Activated CD4-positive, alpha-beta T cell treated with anti-CD3 and anti-CD28 coated beads for 36 hours (primary cell): ENCODE data around the gene CACNA2D3. TPM values are rescaled to one million over a fixed set of nuclear protein-coding genes. Genes with fewer than 3 reads are reported as not detected.
"Not testable (repeated sequence)": the region's sequence is repeated elsewhere in the genome, so short reads cannot be mapped to it uniquely, and the experiment has no call there.

Experiments
- ATAC-seq: fragments of 200-7000 bp; cut with Tn5 transposase; one replicate; pipeline ENCODE4 v1.10.0; 2021; ENCODE audit warnings: mild to moderate bottlenecking, moderate library complexity
- CTCF ChIA-PET: fragments of 350-600 bp; sonication (Branson Sonifier 250); formaldehyde crosslinking; loops from one replicate; lab custom pipeline; 2021; ENCODE audit warnings: antibody characterized with exemption; lab: Charles Lee
- POLR2A ChIA-PET: fragments of 350-600 bp; sonication (Branson Sonifier 250); formaldehyde crosslinking; loops from one replicate; lab custom pipeline; 2021; ENCODE audit warnings: antibody characterized with exemption, inconsistent platforms; lab: Charles Lee
- DNase-seq: peaks from one replicate; pipeline ENCODE4 v3.0.0-alpha.2; 2020
- H3K27ac Mint-ChIP-seq: one replicate; pipeline ENCODE4 v1.8.0; 2021; ENCODE audit warnings: mixed read lengths
- H3K27me3 Mint-ChIP-seq: one replicate; pipeline ENCODE4 v1.8.0; 2021; ENCODE audit warnings: mixed read lengths
- H3K36me3 Mint-ChIP-seq: one replicate; pipeline ENCODE4 v1.8.0; 2021; ENCODE audit warnings: low read depth, mixed read lengths
- H3K4me1 Mint-ChIP-seq: one replicate; pipeline ENCODE4 v1.8.0; 2021; ENCODE audit warnings: mixed read lengths
- H3K4me3 Mint-ChIP-seq: one replicate; pipeline ENCODE4 v1.8.0; 2021; ENCODE audit warnings: mild to moderate bottlenecking, moderate library complexity, mixed read lengths
- H3K9me3 Mint-ChIP-seq: one replicate; pipeline ENCODE4 v1.8.0; 2021; ENCODE audit warnings: low read depth, mixed read lengths
- intact Hi-C, 2 experiments: fragments of 100-400 bp; cut with DNase I in 1 of 2; cut with micrococcal nuclease in 1 of 2; formaldehyde crosslinking; loops; one replicate each; pipeline versions ENCODE4 v1.14.2 to v1.15.1; 2022 to 2024; cut with DNase I, micrococcal nuclease
- total RNA-seq, 2 experiments: library from RNA; stranded (reverse); gene quantifications; one replicate each; pipeline ENCODE4 v1.2.3, GENCODE V29; 2021

Gene CACNA2D3
- total RNA-seq, 2 experiments from 2014 or later = not detected

GRCh38 chr3:54963641-54964040 lies 841.3 kb downstream of the CACNA2D3 start:
- Mint-ChIP-seq H3K4me1 (no peaks in the 10 kb centered on the region), H3K27ac (no peak overlapping the region), H3K9me3 (no peaks in the 10 kb centered on the region), H3K36me3 (no peaks in the 10 kb centered on the region), H3K4me3 (no peak overlapping the region), H3K27me3 (no peaks in the 10 kb centered on the region)
- intact Hi-C loops = no loop called here
- ATAC-seq (no peak), DNase-seq (no peak)
- CTCF ChIA-PET = no interaction called here
- POLR2A ChIA-PET = no interaction called here

DNA sequence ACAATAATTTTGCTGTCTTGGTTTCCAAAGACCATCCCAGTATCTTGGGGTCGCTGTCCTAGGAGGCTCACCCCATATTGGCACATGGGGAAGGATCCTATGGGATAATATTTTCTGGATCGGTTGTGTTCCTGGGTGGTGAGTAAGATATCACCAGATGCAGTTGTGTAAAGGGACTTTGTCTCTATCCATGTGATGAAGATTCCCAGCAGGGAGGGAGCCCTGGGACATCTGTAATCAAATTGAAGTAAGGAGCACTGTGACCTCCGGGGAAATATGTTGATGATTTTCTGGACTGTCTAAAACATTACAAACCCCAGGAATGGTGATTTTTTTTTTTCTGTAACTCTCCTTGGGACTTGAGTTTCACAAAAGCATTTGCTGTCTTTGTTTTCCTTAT lies 841.7 kb downstream of the CACNA2D3 start:
- H3K36me3 Mint-ChIP-seq = no peaks in the 10 kb centered on the region
- H3K27me3 Mint-ChIP-seq = no peaks in the 10 kb centered on the region
- CTCF ChIA-PET = no interaction called here
- POLR2A ChIA-PET = no interaction called here
- no peaks in the 10 kb centered on the region for H3K4me1 Mint-ChIP-seq
- no peak overlapping the region for H3K27ac Mint-ChIP-seq
- no peak for DNase-seq
- no peak for ATAC-seq
- intact Hi-C loops = no loop called here
- no peak overlapping the region for H3K4me3 Mint-ChIP-seq
- no peaks in the 10 kb centered on the region for H3K9me3 Mint-ChIP-seq

- POLR2A ChIA-PET = no interaction called here
Measured at GRCh38 chr3:54965746-54966145, 843.4 kb downstream of the CACNA2D3 start.

GRCh38 chr3:54966979-54967378 lies 844.6 kb downstream of the CACNA2D3 start:
- no peak overlapping the region for H3K27ac Mint-ChIP-seq
- no peak overlapping the region for H3K4me3 Mint-ChIP-seq
- H3K36me3 Mint-ChIP-seq = no peaks in the 10 kb centered on the region
- ATAC-seq (no peak), DNase-seq (no peak)
- peaks cover 4% of the 10 kb centered on the region for H3K9me3 Mint-ChIP-seq
- intact Hi-C loops = no loop called here
- ChIA-PET CTCF (no interaction called here), POLR2A (no interaction called here)
- no peaks in the 10 kb centered on the region for H3K27me3 Mint-ChIP-seq
- no peaks in the 10 kb centered on the region for H3K4me1 Mint-ChIP-seq

More at GRCh38 chr3:54965746-54966145, 843.4 kb downstream of the CACNA2D3 start:
- Mint-ChIP-seq H3K4me3 (no peak overlapping the region), H3K4me1 (no peaks in the 10 kb centered on the region), H3K9me3 (no peaks in the 10 kb centered on the region), H3K27me3 (no peaks in the 10 kb centered on the region), H3K36me3 (no peaks in the 10 kb centered on the region), H3K27ac (no peak overlapping the region)
- no peak for DNase-seq
- intact Hi-C loops = no loop called here
- CTCF ChIA-PET = interaction anchor here (0.7 kb wide), 1 partner anchor 288 kb away, joined by 4 read pairs; no protein-coding TSS in a partner anchor
- ATAC-seq = no peak

DNA sequence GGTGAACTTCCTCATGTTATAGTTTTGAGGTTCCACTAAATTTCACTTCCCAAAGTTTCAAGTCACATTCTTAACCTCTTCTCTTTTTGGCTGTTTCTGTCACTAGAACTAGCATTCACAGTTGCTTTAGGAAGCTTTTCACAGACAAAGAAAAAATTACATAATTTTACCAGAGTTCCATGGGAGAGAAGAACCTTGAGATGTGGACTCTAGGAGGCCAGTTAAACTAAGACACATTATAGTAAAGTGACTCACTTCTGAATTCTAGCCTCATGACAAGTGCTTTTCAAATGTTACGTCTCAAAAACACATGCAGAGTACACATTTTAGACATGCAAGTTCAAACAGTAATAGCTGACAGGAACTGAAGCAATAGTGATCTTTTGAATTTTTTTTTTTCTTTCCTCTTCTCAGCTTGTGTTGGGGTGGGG lies 845.4 kb downstream of the CACNA2D3 start:
- DNase-seq = no peak
- ATAC-seq = no peak
- no peaks in the 10 kb centered on the region for H3K27me3 Mint-ChIP-seq
- peaks cover 4% of the 10 kb centered on the region for H3K9me3 Mint-ChIP-seq
- ChIA-PET CTCF (no interaction called here), POLR2A (no interaction called here)
- no peaks in the 10 kb centered on the region for H3K36me3 Mint-ChIP-seq
- no peaks in the 10 kb centered on the region for H3K4me1 Mint-ChIP-seq
- intact Hi-C loops = no loop called here
- H3K27ac Mint-ChIP-seq = no peak overlapping the region
- H3K4me3 Mint-ChIP-seq = no peak overlapping the region

- ATAC-seq (no peak), DNase-seq (no peak)
- CTCF ChIA-PET = no interaction called here
- H3K27me3 Mint-ChIP-seq = no peaks in the 10 kb centered on the region
- POLR2A ChIA-PET = no interaction called here
- intact Hi-C loops = no loop called here
- peaks cover 4% of the 10 kb centered on the region for H3K9me3 Mint-ChIP-seq
- H3K36me3 Mint-ChIP-seq = no peaks in the 10 kb centered on the region
- H3K27ac Mint-ChIP-seq = no peak overlapping the region
- no peak overlapping the region for H3K4me3 Mint-ChIP-seq
- H3K4me1 Mint-ChIP-seq = no peaks in the 10 kb centered on the region
Measured at GRCh38 chr3:54968546-54969172, 846.3 kb downstream of the CACNA2D3 start.

DNA sequence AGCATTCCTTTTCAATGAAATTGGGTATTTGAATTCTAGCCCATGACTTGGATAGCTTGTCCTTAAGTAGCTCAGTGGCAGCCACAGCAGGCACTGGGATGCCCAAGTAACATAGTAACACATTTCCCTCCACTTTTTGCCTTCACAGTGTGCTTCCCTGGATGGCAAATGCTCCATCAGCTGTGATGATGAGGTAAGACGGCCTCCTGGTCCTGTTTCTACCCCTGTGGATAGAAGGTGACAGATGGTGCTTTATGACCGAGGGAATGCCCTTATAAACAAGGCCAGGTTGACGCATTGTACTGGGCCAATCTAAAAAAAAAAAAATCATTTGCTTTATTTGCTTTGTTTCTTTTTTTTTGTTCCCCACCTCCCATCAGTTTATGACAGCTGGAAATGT lies 847.3 kb downstream of the CACNA2D3 start:
- ChIA-PET CTCF (no interaction called here), POLR2A (no interaction called here)
- H3K4me1 Mint-ChIP-seq = no peaks in the 10 kb centered on the region
- intact Hi-C loops = no loop called here
- no peak overlapping the region for H3K27ac Mint-ChIP-seq
- ATAC-seq (no peak), DNase-seq (no peak)
- H3K4me3 Mint-ChIP-seq = no peak overlapping the region
- no peaks in the 10 kb centered on the region for H3K27me3 Mint-ChIP-seq
- H3K36me3 Mint-ChIP-seq = no peaks in the 10 kb centered on the region
- peaks cover 4% of the 10 kb centered on the region for H3K9me3 Mint-ChIP-seq

DNA sequence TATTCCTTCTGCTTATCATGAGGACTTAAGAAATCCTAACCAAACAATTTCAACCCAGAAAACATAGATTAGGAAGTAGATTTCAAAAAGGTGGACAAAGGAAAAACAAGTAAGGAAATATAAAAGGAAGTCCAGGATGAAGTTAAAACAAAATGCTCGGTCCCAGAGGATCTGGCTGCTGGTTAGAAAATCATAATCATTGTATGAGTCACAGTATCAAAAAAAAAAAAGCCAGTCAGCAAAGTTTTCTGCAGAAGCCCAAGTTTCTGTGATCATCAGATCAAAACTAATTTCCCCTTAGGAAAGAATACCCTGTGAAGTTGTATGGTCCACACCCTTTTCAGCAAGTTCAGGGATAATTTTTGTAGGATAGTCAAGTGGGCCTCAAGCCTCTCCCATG lies 848.5 kb downstream of the CACNA2D3 start:
- DNase-seq (no peak), ATAC-seq (no peak)
- Mint-ChIP-seq H3K9me3 (peaks cover 4% of the 10 kb centered on the region), H3K27me3 (no peaks in the 10 kb centered on the region), H3K4me3 (no peak overlapping the region), H3K36me3 (no peaks in the 10 kb centered on the region), H3K4me1 (no peaks in the 10 kb centered on the region), H3K27ac (no peak overlapping the region)
- intact Hi-C loops = no loop called here
- CTCF ChIA-PET = no interaction called here
- POLR2A ChIA-PET = no interaction called here

DNA sequence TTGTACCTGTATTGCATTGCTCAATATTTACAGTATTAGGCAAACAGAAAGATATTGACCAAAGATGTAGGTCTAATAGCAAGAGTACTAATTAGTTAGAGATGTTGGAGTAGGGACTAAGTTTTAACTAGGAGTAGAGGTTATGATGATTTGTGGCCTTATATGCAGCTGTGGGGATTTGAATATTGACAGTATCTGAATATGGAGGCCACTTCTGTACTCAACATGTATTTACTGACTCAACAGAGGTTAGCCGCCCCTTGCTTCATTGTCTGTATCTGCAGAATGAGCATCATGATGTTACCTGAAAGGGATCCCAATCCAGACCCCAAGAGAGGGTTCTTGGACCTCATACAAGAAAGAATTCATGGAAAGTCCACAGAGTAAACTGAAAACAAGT lies 855.1 kb downstream of the CACNA2D3 start:
- Mint-ChIP-seq H3K36me3 (no peaks in the 10 kb centered on the region), H3K27me3 (no peaks in the 10 kb centered on the region), H3K9me3 (peaks cover 5% of the 10 kb centered on the region), H3K4me1 (no peaks in the 10 kb centered on the region), H3K4me3 (no peak overlapping the region), H3K27ac (no peak overlapping the region)
- ChIA-PET CTCF (no interaction called here), POLR2A (no interaction called here)
- no peak for ATAC-seq
- intact Hi-C loops = no loop called here
- no peak for DNase-seq

DNA sequence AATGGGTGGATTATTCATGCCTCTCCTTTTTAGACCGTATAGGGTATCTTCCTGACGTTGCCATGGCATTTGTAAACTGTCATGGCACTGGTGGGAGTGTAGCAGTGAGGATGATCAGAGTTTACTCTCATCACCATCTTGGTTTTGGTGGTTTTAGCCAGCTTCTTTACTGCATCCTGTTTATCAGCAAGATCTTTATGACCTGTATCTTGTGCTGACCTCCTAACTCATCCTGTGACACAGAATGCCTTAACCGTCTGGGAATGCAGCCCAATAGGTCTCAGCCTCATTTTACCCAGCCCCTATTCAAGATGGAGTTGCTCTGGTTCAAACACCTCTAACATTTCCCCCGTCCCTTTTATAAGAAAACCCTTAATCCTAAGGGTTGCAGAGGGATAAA lies 855.6 kb downstream of the CACNA2D3 start:
- H3K27me3 Mint-ChIP-seq, H3K4me3 Mint-ChIP-seq, H3K4me1 Mint-ChIP-seq, POLR2A ChIA-PET, H3K36me3 Mint-ChIP-seq, intact Hi-C loops, CTCF ChIA-PET, H3K27ac Mint-ChIP-seq, DNase-seq, H3K9me3 Mint-ChIP-seq, ATAC-seq: not testable (repeated sequence)

GRCh38 chr3:54982807-54983206 lies 860.5 kb downstream of the CACNA2D3 start:
- intact Hi-C loops = no loop called here
- no peak for ATAC-seq
- no peaks in the 10 kb centered on the region for H3K36me3 Mint-ChIP-seq
- no peaks in the 10 kb centered on the region for H3K4me1 Mint-ChIP-seq
- ChIA-PET CTCF (no interaction called here), POLR2A (no interaction called here)
- peaks cover 8% of the 10 kb centered on the region for H3K9me3 Mint-ChIP-seq
- H3K27ac Mint-ChIP-seq = no peak overlapping the region
- H3K27me3 Mint-ChIP-seq = no peaks in the 10 kb centered on the region
- H3K4me3 Mint-ChIP-seq = no peak overlapping the region
- DNase-seq = no peak

DNA sequence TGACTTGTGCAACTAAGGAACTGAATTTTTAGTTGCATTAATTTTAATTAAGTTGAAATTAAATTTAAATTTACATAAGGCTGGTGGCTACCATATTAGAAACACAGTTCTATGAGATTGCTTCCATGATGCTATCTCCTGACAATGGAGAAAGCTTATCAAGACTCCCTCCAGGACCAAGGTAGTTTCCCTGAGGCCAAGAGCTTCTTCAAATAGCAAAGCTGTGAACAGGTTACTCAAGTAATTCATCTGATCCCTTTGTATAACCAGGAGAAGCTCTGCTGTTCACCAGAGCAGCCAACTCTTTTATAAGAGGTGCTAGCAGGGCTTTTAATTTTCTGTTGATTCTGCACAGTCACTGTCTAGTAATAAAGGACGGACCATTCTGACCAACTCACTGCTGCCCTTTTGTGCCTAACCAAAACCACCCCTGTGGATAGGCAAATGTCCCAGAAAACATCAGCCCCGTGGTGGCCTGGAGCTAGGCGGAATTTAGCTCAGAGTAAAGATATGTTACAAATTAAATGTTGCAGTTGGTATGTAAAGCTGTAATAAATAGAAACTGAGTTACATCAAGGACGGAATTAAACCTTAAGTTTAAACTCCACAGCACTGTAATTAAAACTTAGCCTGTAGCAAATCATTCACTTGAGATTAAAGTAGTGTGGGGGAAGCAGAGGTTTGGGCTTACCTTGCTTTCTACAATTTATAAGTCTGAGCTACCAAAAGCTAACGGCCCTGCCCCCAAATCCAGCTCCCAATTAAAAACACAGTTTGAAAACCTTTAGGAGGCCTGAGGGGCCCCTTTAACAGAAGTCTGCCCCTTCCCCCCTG lies 861.1 kb downstream of the CACNA2D3 start:
- Mint-ChIP-seq H3K27ac (no peak overlapping the region), H3K27me3 (no peaks in the 10 kb centered on the region), H3K4me3 (no peak overlapping the region), H3K4me1 (no peaks in the 10 kb centered on the region), H3K36me3 (no peaks in the 10 kb centered on the region), H3K9me3 (peaks cover 6% of the 10 kb centered on the region)
- intact Hi-C loops = no loop called here
- ChIA-PET POLR2A (no interaction called here), CTCF (no interaction called here)
- DNase-seq (no peak), ATAC-seq (no peak)
